ENCODE measurements around the gene SUSD6.

Gene SUSD6

DNA sequence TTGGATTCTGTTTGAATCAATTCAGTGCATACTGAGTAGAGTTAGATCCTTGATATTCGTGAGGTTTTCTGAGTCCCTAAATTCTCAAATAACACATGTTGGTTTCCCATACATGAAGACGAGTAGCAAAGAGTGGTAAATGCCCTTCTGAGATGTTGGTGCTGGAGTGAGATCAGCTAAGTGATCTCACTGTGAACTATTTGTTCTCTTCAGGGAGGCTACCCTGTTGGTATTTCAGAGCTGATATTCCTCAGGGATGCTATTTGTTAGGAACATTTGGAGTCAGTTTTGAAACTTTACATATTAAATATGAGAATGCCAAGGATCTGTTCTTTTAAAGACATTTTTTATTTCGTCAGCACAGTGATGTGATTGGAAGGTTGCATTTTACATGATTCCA, 54.7 kb downstream of the SUSD6 start:
- ChIA-PET POLR2A (ENCODE audit: low non-redundant PET) (no interaction called here), CTCF (no interaction called here)
- no peak overlapping the region for H3K27ac ChIP-seq
- DNase-seq (ENCODE audit: low spot score) = no peak
- TF ChIP-seq, protein P1, sequence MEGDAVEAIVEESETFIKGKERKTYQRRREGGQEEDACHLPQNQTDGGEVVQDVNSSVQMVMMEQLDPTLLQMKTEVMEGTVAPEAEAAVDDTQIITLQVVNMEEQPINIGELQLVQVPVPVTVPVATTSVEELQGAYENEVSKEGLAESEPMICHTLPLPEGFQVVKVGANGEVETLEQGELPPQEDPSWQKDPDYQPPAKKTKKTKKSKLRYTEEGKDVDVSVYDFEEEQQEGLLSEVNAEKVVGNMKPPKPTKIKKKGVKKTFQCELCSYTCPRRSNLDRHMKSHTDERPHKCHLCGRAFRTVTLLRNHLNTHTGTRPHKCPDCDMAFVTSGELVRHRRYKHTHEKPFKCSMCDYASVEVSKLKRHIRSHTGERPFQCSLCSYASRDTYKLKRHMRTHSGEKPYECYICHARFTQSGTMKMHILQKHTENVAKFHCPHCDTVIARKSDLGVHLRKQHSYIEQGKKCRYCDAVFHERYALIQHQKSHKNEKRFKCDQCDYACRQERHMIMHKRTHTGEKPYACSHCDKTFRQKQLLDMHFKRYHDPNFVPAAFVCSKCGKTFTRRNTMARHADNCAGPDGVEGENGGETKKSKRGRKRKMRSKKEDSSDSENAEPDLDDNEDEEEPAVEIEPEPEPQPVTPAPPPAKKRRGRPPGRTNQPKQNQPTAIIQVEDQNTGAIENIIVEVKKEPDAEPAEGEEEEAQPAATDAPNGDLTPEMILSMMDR (conservative IDR thresholded peaks at IDR 0.05; ENCODE audit: low read depth) = no peak

DNA sequence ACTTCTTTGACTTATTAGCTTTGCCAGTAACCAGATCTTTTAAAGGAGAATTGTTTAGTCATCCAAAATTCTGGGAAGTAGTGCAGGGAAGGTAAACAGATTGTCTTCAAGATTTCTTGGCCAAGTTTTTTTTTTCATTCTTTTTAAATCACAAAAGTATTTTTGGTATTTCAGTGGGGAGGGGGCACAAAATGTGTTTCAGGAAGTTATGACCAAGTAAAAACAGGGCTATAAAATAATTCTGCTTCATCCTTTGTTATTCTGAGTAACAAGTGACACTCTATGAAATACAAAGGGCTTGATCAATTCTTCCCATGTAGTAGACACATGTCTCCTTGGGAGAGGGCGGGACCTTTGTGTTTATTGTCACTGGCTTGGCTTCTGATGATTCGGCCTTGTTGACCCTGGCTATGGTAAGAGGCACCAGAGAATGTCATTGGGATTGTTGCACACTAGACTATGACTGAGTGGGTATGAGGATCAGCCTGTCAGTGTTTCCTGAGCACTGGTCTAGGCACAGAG, 55.4 kb downstream of the SUSD6 start:
- ChIA-PET CTCF (no interaction called here), POLR2A (ENCODE audit: low non-redundant PET) (no interaction called here)
- H3K27ac ChIP-seq = no peak overlapping the region
- DNase-seq (ENCODE audit: low spot score) = no peak
- TF ChIP-seq, protein P1 (conservative IDR thresholded peaks at IDR 0.05; ENCODE audit: low read depth) = no peak

DNA sequence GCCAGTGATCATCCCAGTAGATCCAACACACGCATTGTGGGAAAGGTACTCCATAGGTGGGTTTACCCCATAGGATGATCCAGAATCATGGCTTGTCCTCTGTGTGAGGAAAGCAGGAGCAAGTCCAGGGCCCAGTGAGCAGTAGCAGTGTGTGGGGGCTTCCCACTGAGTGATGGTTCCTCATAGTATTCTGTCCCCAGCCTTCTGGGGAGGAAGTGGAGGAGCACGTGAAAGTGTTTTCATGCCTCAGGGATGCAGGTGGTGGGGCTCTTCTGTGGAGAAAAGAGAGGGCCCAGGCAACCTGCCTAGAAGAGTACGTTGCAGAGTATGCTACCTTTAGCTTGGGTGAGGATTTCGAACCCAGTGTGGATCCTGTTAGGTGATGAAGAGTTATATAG, 56.5 kb downstream of the SUSD6 start:
- ChIA-PET CTCF (interaction anchor here (0.5 kb wide), 1 partner anchor 164 kb away, joined by 5 read pairs; no protein-coding TSS in a partner anchor), POLR2A (ENCODE audit: low non-redundant PET) (no interaction called here)
- no peak overlapping the region for H3K27ac ChIP-seq
- DNase-seq (ENCODE audit: low spot score) = no peak
- TF ChIP-seq, protein P1 (conservative IDR thresholded peaks at IDR 0.05; ENCODE audit: low read depth) = no peak

DNA sequence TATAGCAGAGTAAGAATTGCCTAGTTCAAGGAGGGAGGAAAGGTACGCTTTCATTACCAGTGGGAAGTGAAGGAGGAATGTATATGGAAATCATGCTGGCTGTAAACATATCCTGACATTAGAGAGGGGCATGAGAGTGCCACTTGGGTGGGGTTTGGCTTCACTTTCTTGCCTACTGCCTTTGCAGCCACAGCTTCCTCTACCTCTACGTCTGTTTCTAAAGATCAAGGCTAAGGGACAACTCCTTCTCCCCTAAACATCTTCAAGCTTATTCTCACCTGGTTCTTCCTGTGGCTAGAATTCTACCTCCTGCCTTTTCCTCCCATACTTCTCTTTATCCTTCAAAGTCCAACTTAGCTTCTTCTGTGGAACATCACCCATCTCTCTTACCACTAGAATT, 58.0 kb downstream of the SUSD6 start:
- TF ChIP-seq, protein P1 (conservative IDR thresholded peaks at IDR 0.05; ENCODE audit: low read depth) = no peak
- no peak for DNase-seq (ENCODE audit: low spot score)
- ChIA-PET CTCF (interaction anchor here (0.7 kb wide), 1 partner anchor 41 kb away, joined by 4 read pairs; no protein-coding TSS in a partner anchor), POLR2A (ENCODE audit: low non-redundant PET) (no interaction called here)
- H3K27ac ChIP-seq = no peak overlapping the region

DNA sequence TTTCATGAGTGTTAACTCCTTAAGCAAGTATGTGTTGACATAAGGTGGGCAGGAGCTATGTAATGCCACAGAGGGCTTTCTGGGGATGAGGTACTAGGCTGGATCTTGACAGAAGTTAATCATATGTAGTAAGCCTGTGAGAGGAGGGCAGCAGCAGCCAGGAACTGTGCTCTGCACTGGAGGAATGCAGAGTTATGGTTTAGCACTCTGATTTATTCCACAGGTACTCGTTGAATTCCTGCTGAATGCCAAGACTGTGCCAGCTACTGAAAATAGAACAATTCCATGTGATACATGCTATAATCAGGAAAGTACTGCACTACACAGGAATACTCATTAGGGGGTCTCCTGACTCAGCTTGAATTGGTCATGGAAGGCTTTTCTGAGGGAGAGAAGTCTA, 58.7 kb downstream of the SUSD6 start:
- TF ChIP-seq, protein P1 (conservative IDR thresholded peaks at IDR 0.05; ENCODE audit: low read depth) = no peak
- POLR2A ChIA-PET (ENCODE audit: low non-redundant PET) = no interaction called here
- DNase-seq (ENCODE audit: low spot score) = no peak
- H3K27ac ChIP-seq = no peak overlapping the region
- CTCF ChIA-PET = no interaction called here

DNA sequence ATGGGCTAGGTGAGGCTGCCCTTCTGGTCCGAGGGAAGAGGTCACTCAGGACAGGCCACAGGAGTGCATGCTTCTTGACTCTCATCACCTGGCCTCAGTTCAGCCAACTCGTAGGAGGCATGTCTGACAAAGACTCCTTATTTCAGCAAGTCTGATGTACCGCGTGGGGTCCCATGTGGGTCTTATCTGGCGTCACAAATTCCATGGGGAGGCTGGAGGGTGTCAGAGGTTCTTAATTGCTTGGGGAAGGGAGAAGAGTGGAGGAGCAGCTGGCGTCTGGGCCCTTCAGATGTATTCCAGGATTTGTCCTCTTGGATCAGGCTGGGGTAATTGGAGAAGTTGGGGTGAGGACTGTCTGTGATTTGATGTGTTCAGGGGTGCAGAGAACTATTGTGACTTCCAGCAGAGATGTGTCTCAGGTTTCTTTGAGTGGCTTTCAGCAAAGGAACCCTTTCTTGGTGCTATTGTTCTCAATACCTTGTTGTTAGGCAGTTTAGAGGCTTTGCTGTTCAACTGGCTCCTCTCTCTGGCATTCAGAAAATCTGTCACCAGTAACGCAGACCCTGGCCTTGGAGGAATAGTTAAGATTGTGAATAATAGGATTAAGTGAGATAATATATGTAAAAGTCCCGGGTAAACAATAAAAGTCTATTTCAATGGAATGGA, 60.1 kb downstream of the SUSD6 start:
- POLR2A ChIA-PET (ENCODE audit: low non-redundant PET) = no interaction called here
- DNase-seq (ENCODE audit: low spot score) = no peak
- CTCF ChIA-PET = no interaction called here
- H3K27ac ChIP-seq = no peak overlapping the region
- TF ChIP-seq, protein P1 (conservative IDR thresholded peaks at IDR 0.05; ENCODE audit: low read depth) = no peak

Measured in RWPE1 (cell line).